Measurements from ENCODE around the gene SYT17. TPM values are rescaled to one million over a fixed set of nuclear protein-coding genes. Genes with fewer than 3 reads are reported as not detected.

Gene SYT17
- polyA plus RNA-seq, 4 donors, result 1.8 to 7.1 (median 3.3) TPM

- Histone ChIP-seq H3K9me3 (ENCODE audit: control insufficient read depth in 2 of 2, insufficient read depth in 1 of 2, low read depth in 1 of 2, low read length in 1 of 2) (peaks cover 0 to 31% of the 10 kb centered on the region in 2 donors), H3K4me3 (ENCODE audit: low read depth in 1 of 3, low read length in 3 of 3) (no peak overlapping the region), H3K36me3 (ENCODE audit: control insufficient read depth in 3 of 3, insufficient read depth in 2 of 3, low read depth in 1 of 3, low read length in 3 of 3) (peaks cover 0 to 5% (median 0%) of the 10 kb centered on the region in 3 donors), H3K27me3 (ENCODE audit: control insufficient read depth in 3 of 3, insufficient read depth in 3 of 3, low read length in 3 of 3) (no peaks in the 10 kb centered on the region), H3K4me1 (ENCODE audit: control insufficient read depth in 3 of 3, insufficient read depth in 2 of 3, low read depth in 1 of 3, low read length in 2 of 3) (no peaks in the 10 kb centered on the region), H3K27ac (ENCODE audit: low read depth in 1 of 3, low read length in 2 of 3) (no peak overlapping the region)
- 78 to 80% (median 79%) methylated on average over 12 of the region's 12 CpGs for WGBS, 3 donors
- DNase-seq (no peak), FAIRE-seq (no peak)
Measured at GRCh38 chr16:19203374-19203966, 35.4 kb downstream of the SYT17 start.

DNA sequence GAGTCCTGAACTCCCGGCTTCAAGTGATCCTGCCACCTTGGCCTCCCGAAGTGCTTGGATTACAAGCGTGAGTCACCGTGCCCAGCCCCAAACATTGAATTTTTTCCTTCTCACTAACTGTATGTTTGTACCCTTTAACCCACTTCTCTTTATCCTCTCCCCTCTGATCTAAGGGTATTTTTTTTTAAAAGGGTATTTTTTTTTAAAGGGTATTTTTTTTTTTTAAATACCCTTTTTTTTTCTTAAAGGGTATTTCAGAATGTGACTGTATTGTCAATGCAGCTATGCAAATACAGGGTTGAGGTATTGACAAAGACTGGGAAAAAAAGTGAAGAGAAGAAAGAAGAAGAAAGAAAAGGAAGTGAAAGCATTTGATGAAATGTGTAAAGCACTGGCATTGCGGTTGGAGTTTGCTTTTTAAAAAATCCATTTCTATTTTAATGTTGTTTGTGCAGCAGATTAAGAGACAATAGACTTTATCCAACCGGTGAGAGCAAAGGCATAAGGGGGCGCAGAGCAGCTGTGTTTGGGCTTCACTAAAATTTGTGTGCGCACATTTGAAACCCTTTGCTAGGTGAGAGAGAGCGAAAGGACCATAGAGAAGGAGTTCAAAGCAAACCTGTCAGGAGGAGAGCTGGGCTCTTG, 42.4 kb downstream of the SYT17 start:
- H3K36me3 ChIP-seq (ENCODE audit: control insufficient read depth in 3 of 3, insufficient read depth in 2 of 3, low read depth in 1 of 3, low read length in 3 of 3), result peaks cover 0 to 2% (median 0%) of the 10 kb centered on the region in 3 donors
- H3K9me3 ChIP-seq (ENCODE audit: control insufficient read depth in 2 of 2, insufficient read depth in 1 of 2, low read depth in 1 of 2, low read length in 1 of 2), result peaks cover 0 to 15% of the 10 kb centered on the region in 2 donors
- DNase-seq (no peak), FAIRE-seq (no peak)
- H3K27ac ChIP-seq (ENCODE audit: low read depth in 1 of 3, low read length in 2 of 3), result no peak overlapping the region
- 69 to 85% (median 79%) methylated on average over 9 of the region's 9 CpGs for WGBS, 3 donors
- no peak overlapping the region for H3K4me3 ChIP-seq (ENCODE audit: low read depth in 1 of 3, low read length in 3 of 3)
- no peaks in the 10 kb centered on the region for H3K27me3 ChIP-seq (ENCODE audit: control insufficient read depth in 3 of 3, insufficient read depth in 3 of 3, low read length in 3 of 3)
- H3K4me1 ChIP-seq (ENCODE audit: control insufficient read depth in 3 of 3, insufficient read depth in 2 of 3, low read depth in 1 of 3, low read length in 2 of 3), result no peaks in the 10 kb centered on the region

- no peak for FAIRE-seq
- no peaks in the 10 kb centered on the region for H3K4me1 ChIP-seq (ENCODE audit: control insufficient read depth in 3 of 3, insufficient read depth in 2 of 3, low read depth in 1 of 3, low read length in 2 of 3)
- H3K4me3 ChIP-seq (ENCODE audit: low read depth in 1 of 3, low read length in 3 of 3), result no peak overlapping the region
- WGBS, 3 donors, result 71 to 85% (median 72%) methylated on average over 12 of the region's 12 CpGs
- no peak overlapping the region for H3K27ac ChIP-seq (ENCODE audit: low read depth in 1 of 3, low read length in 2 of 3)
- H3K27me3 ChIP-seq (ENCODE audit: control insufficient read depth in 3 of 3, insufficient read depth in 3 of 3, low read length in 3 of 3), result no peaks in the 10 kb centered on the region
- DNase-seq, result no peak
- H3K36me3 ChIP-seq (ENCODE audit: control insufficient read depth in 3 of 3, insufficient read depth in 2 of 3, low read depth in 1 of 3, low read length in 3 of 3), result peaks cover 0 to 2% (median 0%) of the 10 kb centered on the region in 3 donors
- H3K9me3 ChIP-seq (ENCODE audit: control insufficient read depth in 2 of 2, insufficient read depth in 1 of 2, low read depth in 1 of 2, low read length in 1 of 2), result peaks cover 0 to 19% of the 10 kb centered on the region in 2 donors
Measured at GRCh38 chr16:19210968-19211367, 42.9 kb downstream of the SYT17 start.

DNA sequence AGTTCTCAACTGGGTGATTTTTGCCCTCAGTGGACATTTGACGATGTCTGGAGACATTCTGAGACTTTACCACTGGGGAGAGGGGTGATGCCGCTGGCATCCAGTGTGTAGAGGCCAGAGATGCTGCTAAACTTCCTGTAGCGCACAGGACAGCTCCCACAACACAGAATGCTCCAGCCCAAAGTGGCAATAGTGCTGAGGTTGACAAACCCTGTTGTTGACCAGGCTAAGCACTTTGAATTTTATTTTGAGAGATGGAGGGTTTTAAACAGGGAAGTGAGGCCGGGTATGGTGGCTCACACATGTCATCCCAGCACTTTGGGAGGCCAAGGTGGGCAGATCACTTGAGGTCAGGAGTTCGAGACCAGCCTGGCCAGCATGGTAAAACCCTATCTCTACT, 44.0 kb downstream of the SYT17 start:
- DNase-seq (no peak), FAIRE-seq (no peak)
- Histone ChIP-seq H3K4me3 (ENCODE audit: low read depth in 1 of 3, low read length in 3 of 3) (no peak overlapping the region), H3K4me1 (ENCODE audit: control insufficient read depth in 3 of 3, insufficient read depth in 2 of 3, low read depth in 1 of 3, low read length in 2 of 3) (no peaks in the 10 kb centered on the region), H3K27ac (ENCODE audit: low read depth in 1 of 3, low read length in 2 of 3) (no peak overlapping the region), H3K27me3 (ENCODE audit: control insufficient read depth in 3 of 3, insufficient read depth in 3 of 3, low read length in 3 of 3) (no peaks in the 10 kb centered on the region), H3K36me3 (ENCODE audit: control insufficient read depth in 3 of 3, insufficient read depth in 2 of 3, low read depth in 1 of 3, low read length in 3 of 3) (peaks cover 0 to 2% (median 0%) of the 10 kb centered on the region in 3 donors), H3K9me3 (ENCODE audit: control insufficient read depth in 2 of 2, insufficient read depth in 1 of 2, low read depth in 1 of 2, low read length in 1 of 2) (peaks cover 0 to 22% of the 10 kb centered on the region in 2 donors)
- WGBS, 3 donors, result 83 to 95% (median 92%) methylated on average over 5 of the region's 5 CpGs

DNA sequence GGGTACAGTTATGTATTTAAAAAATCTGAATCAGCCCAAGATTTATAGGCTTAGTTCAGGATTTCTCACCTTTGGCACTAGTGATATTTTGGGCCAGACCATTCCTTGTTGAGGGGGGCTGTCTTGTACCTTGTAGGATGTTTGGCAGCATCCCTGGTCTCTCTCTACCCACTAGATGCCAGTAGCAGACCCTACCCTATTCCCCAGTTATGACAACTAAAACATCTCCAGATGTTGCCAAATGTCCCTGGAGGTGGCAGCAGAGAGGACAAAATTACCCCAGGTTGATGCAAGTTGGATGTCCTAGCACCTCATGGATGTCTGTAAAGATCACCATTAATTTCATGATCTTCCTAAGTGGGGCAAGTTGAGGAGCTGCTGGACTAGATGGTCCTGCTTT, 45.8 kb downstream of the SYT17 start:
- Histone ChIP-seq H3K4me3 (ENCODE audit: low read depth in 1 of 3, low read length in 3 of 3) (no peak overlapping the region), H3K4me1 (ENCODE audit: control insufficient read depth in 3 of 3, insufficient read depth in 2 of 3, low read depth in 1 of 3, low read length in 2 of 3) (no peaks in the 10 kb centered on the region), H3K27ac (ENCODE audit: low read depth in 1 of 3, low read length in 2 of 3) (no peak overlapping the region), H3K9me3 (ENCODE audit: control insufficient read depth in 2 of 2, insufficient read depth in 1 of 2, low read depth in 1 of 2, low read length in 1 of 2) (peaks cover 0 to 22% of the 10 kb centered on the region in 2 donors), H3K27me3 (ENCODE audit: control insufficient read depth in 3 of 3, insufficient read depth in 3 of 3, low read length in 3 of 3) (no peaks in the 10 kb centered on the region), H3K36me3 (ENCODE audit: control insufficient read depth in 3 of 3, insufficient read depth in 2 of 3, low read depth in 1 of 3, low read length in 3 of 3) (peaks cover 0 to 2% (median 0%) of the 10 kb centered on the region in 3 donors)
- FAIRE-seq, result no peak
- DNase-seq, result no peak

DNA sequence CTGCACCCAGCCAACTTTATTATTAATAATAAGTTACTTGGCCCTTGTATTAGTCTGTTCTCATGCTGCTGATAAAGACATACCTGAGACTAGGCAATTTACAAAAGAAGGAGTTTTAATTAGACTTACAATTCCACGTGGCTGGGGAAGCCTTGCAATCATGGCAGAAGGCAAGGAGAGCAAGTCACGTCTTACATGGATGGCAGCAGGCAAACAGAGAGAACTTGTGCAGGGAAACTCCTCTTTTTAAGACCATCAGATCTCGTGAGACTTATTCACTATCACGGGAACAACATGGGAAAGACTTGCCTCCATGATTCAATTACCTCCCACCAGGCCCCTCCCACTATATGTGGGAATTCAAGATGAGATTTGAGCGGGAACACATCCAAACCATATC, 47.7 kb downstream of the SYT17 start:
- DNase-seq (no peak), FAIRE-seq (no peak)
- 84 to 87% (median 86%) methylated on average over 5 of the region's 5 CpGs for WGBS, 3 donors
- Histone ChIP-seq H3K4me1 (ENCODE audit: control insufficient read depth in 3 of 3, insufficient read depth in 2 of 3, low read depth in 1 of 3, low read length in 2 of 3) (no peaks in the 10 kb centered on the region), H3K4me3 (ENCODE audit: low read depth in 1 of 3, low read length in 3 of 3) (no peak overlapping the region), H3K27me3 (ENCODE audit: control insufficient read depth in 3 of 3, insufficient read depth in 3 of 3, low read length in 3 of 3) (no peaks in the 10 kb centered on the region), H3K9me3 (ENCODE audit: control insufficient read depth in 2 of 2, insufficient read depth in 1 of 2, low read depth in 1 of 2, low read length in 1 of 2) (peaks cover 0 to 22% of the 10 kb centered on the region in 2 donors), H3K27ac (ENCODE audit: low read depth in 1 of 3, low read length in 2 of 3) (no peak overlapping the region), H3K36me3 (ENCODE audit: control insufficient read depth in 3 of 3, insufficient read depth in 2 of 3, low read depth in 1 of 3, low read length in 3 of 3) (peaks cover 0 to 2% (median 0%) of the 10 kb centered on the region in 3 donors)

- no peaks in the 10 kb centered on the region for H3K36me3 ChIP-seq (ENCODE audit: control insufficient read depth in 3 of 3, insufficient read depth in 2 of 3, low read depth in 1 of 3, low read length in 3 of 3)
- DNase-seq, result no peak
- H3K9me3 ChIP-seq (ENCODE audit: control insufficient read depth in 2 of 2, insufficient read depth in 1 of 2, low read depth in 1 of 2, low read length in 1 of 2), result peaks cover 0 to 6% of the 10 kb centered on the region in 2 donors
- WGBS, 3 donors, result 79 to 89% (median 88%) methylated on average over 4 of the region's 4 CpGs
- no peak overlapping the region for H3K4me3 ChIP-seq (ENCODE audit: low read depth in 1 of 3, low read length in 3 of 3)
- no peak overlapping the region for H3K27ac ChIP-seq (ENCODE audit: low read depth in 1 of 3, low read length in 2 of 3)
- no peaks in the 10 kb centered on the region for H3K4me1 ChIP-seq (ENCODE audit: control insufficient read depth in 3 of 3, insufficient read depth in 2 of 3, low read depth in 1 of 3, low read length in 2 of 3)
- H3K27me3 ChIP-seq (ENCODE audit: control insufficient read depth in 3 of 3, insufficient read depth in 3 of 3, low read length in 3 of 3), result no peaks in the 10 kb centered on the region
- no peak for FAIRE-seq
Measured at GRCh38 chr16:19218581-19218980, 50.5 kb downstream of the SYT17 start.

DNA sequence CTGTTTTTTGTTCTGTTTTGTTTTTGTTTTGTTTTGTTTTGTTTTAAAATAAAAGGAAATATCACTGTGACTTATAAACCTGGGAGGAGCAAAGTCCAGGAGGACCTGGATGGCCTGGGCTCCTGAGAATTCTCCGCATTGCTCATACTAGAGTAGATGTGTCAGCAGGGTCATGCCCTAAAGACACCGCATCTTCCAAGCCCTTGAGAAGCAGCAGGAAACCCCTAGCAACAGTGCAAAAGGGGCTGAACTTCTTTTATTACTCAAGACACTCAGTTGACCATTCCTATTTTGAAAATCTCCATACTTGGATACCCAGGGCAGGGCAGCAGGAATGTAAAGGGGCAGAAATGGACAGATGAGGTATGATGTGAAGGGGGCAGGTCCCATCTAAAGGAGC, 51.8 kb downstream of the SYT17 start:
- no peak overlapping the region for H3K4me3 ChIP-seq (ENCODE audit: low read depth in 1 of 3, low read length in 3 of 3)
- H3K27ac ChIP-seq (ENCODE audit: low read depth in 1 of 3, low read length in 2 of 3), result no peak overlapping the region
- FAIRE-seq (no peak), DNase-seq (no peak)
- 87 to 96% (median 93%) methylated on average over 2 of the region's 2 CpGs for WGBS, 3 donors
- no peaks in the 10 kb centered on the region for H3K36me3 ChIP-seq (ENCODE audit: control insufficient read depth in 3 of 3, insufficient read depth in 2 of 3, low read depth in 1 of 3, low read length in 3 of 3)
- H3K4me1 ChIP-seq (ENCODE audit: control insufficient read depth in 3 of 3, insufficient read depth in 2 of 3, low read depth in 1 of 3, low read length in 2 of 3), result no peaks in the 10 kb centered on the region
- H3K9me3 ChIP-seq (ENCODE audit: control insufficient read depth in 2 of 2, insufficient read depth in 1 of 2, low read depth in 1 of 2, low read length in 1 of 2), result peaks cover 0 to 6% of the 10 kb centered on the region in 2 donors
- no peaks in the 10 kb centered on the region for H3K27me3 ChIP-seq (ENCODE audit: control insufficient read depth in 3 of 3, insufficient read depth in 3 of 3, low read length in 3 of 3)
